Heart left ventricle (tissue), 13 donors: ENCODE measurements around the gene RNF180.

Experiments
- POLR2A ChIP-seq, 2 donors: fragments of 450-650 bp; IDR thresholded peaks; one replicate each; pipeline ENCODE4 v1.6.1; 2017; ENCODE audit warnings: antibody characterized with exemption in 2 of 2, mild to moderate bottlenecking in 2 of 2, moderate library complexity in 2 of 2
- TF ChIP-seq, protein P1 (sequence below), 12 donors: fragments of 200-600 bp; sonication (generic) in 4 of 12; IDR thresholded peaks; one replicate each; pipeline versions ENCODE4 v1.5.0 to v1.8.0; 2018 to 2022; ENCODE audit warnings: antibody characterized with exemption in 12 of 12, mild to moderate bottlenecking in 5 of 12
- donor health status: ischemic (EF 13 %, LVEDD 7.1; RV severe dilation, severe dysfunction).
- donor health status: DM: no; HTN: yes; CAD: no.
- donor health status: DM: no; HTN: no; CAD: no.
- donor health status: ischemic (EF 25% LVEDD 6.9; RV normal size, moderate dysfunction).
- donor health status: ischemic (EF 25% LVEDD 5.7; RV mildly dilated, moderate dysfunction).
- donor health status: ischemic (EF 35%, LVEDD 5.7; RV mildly dilated, moderate dysfunction).
- donor health status: nonischemic (EF 11% LVEDD 7.7; RV severe dilation, severe dysfunction).
- donor health status: DM: yes; HTN: yes; CAD: no.
- donor health status: PGD.
- donor health status: ischemic (EF 29% LVEDD 5.4; RV normal size, mild dysfunction).
- donor health status: nonischemic (EF 23%, LVEDD 6.1; RV moderate dilation, normal function).

DNA sequence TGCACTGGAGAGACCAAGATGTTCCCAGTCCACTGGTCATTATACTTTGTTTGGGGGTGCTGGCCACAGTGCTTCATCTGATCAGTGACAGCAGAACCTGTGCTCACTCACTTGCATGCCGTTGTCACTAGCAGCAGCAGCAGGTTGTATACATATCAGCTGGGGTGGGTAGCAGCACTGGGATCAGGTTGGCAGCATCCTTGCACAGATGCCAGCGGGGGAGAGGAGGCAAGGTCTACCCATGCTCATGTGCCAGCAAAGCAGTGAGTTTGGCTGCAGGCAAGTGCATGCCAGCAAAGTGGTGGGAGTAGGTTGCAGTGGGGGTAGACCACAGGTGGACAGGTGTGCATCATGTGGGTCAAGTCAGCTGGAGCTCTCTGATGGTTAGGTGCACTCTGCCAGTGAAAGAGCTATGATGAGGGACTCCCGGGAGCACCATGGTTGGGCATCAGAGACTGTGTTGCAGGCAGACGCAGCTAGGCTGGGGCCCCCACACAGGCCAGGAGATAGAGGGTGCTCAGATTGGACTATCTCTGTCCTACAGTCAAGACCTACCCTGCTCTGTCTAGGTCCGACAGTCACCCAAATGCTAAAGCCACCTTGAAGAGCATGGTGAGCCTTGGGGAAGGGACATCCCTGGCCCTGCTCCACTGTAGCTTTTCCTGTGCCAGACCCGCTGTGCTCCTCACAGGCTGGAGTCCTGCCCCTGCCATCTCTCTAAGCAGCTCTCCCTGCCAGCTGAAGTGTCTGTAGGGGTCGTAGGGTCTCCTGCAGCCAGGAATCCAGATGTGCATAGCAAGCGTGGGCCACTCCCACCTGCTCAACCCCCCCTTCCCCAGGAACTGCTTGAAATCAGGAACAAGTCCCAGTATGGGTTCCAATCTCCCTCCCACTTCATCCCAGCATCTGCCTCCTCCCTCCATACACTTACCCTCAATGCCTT, 119.8 kb downstream of the RNF180 start:
- TF ChIP-seq, protein P1, sequence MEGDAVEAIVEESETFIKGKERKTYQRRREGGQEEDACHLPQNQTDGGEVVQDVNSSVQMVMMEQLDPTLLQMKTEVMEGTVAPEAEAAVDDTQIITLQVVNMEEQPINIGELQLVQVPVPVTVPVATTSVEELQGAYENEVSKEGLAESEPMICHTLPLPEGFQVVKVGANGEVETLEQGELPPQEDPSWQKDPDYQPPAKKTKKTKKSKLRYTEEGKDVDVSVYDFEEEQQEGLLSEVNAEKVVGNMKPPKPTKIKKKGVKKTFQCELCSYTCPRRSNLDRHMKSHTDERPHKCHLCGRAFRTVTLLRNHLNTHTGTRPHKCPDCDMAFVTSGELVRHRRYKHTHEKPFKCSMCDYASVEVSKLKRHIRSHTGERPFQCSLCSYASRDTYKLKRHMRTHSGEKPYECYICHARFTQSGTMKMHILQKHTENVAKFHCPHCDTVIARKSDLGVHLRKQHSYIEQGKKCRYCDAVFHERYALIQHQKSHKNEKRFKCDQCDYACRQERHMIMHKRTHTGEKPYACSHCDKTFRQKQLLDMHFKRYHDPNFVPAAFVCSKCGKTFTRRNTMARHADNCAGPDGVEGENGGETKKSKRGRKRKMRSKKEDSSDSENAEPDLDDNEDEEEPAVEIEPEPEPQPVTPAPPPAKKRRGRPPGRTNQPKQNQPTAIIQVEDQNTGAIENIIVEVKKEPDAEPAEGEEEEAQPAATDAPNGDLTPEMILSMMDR (IDR thresholded peaks at IDR 0.05) = no peak
- TF ChIP-seq POLR2A (IDR thresholded peaks at IDR 0.05) = no peak
